Astrocyte (in vitro differentiated cells and primary cell): ENCODE results near the gene ROGDI. TPM values are rescaled to one million over a fixed set of nuclear protein-coding genes. Genes with fewer than 3 reads are reported as not detected.

Source experiments
- DNase-seq: peaks from one replicate; pipeline ENCODE4 v3.0.0-alpha.2; 2010; ENCODE audit warnings: low read depth
- FAIRE-seq: peaks from 2 replicates; lab custom pipeline; 2011; peaks lifted over from hg19 to GRCh38; lab: Jason Lieb, UNC
- H2AFZ ChIP-seq: 2 replicates; pipeline ENCODE4 v1.6.0; 2012; ENCODE audit warnings: low read depth, low read length, inconsistent platforms
- H3K27ac ChIP-seq: 2 replicates; pipeline ENCODE4 v1.5.1; 2011; ENCODE audit warnings: low read depth, low read length, inconsistent platforms
- H3K27me3 ChIP-seq: 2 replicates; pipeline ENCODE4 v1.6.0; 2011; ENCODE audit warnings: low read length, inconsistent platforms; ENCODE audit not compliant: insufficient read depth
- H3K36me3 ChIP-seq: 2 replicates; pipeline ENCODE4 v1.5.1; 2011; ENCODE audit warnings: low read length, inconsistent platforms; ENCODE audit not compliant: insufficient read depth
- H3K4me1 ChIP-seq: 2 replicates; pipeline ENCODE4 v1.5.1; 2011; ENCODE audit warnings: low read length, inconsistent platforms; ENCODE audit not compliant: insufficient read depth
- H3K4me2 ChIP-seq: 2 replicates; pipeline ENCODE4 v1.6.0; 2012; ENCODE audit warnings: low read length, inconsistent platforms
- H3K4me3 ChIP-seq: 2 replicates; pipeline ENCODE4 v1.5.1; 2011; ENCODE audit warnings: low read depth, mild to moderate bottlenecking, low read length, inconsistent platforms; ENCODE audit not compliant: insufficient read depth
- H3K79me2 ChIP-seq: 2 replicates; pipeline ENCODE4 v1.6.0; 2012; ENCODE audit warnings: mild to moderate bottlenecking, low read length, inconsistent platforms; ENCODE audit not compliant: insufficient read depth
- H3K9ac ChIP-seq: 2 replicates; pipeline ENCODE4 v1.6.0; 2012; ENCODE audit warnings: mild to moderate bottlenecking, low read length, inconsistent platforms
- H3K9me3 ChIP-seq: 2 replicates; pipeline ENCODE4 v1.5.1; 2012; ENCODE audit warnings: low read depth, mild to moderate bottlenecking, low read length, inconsistent platforms; ENCODE audit not compliant: insufficient read depth
- H4K20me1 ChIP-seq: 2 replicates; pipeline ENCODE4 v1.6.0; 2012; ENCODE audit warnings: low read length, inconsistent platforms; ENCODE audit not compliant: insufficient read depth
- H3K27ac Mint-ChIP-seq: one replicate; pipeline ENCODE4 v1.8.0; 2021; ENCODE audit warnings: mild to moderate bottlenecking, mixed read lengths; ENCODE audit not compliant: unreplicated experiment
- H3K27me3 Mint-ChIP-seq: one replicate; pipeline ENCODE4 v1.8.0; 2021; ENCODE audit warnings: low read depth, mixed read lengths; ENCODE audit not compliant: unreplicated experiment
- H3K36me3 Mint-ChIP-seq: one replicate; pipeline ENCODE4 v1.8.0; 2021; ENCODE audit warnings: low read depth, mixed read lengths; ENCODE audit not compliant: unreplicated experiment
- H3K4me1 Mint-ChIP-seq: one replicate; pipeline ENCODE4 v1.8.0; 2021; ENCODE audit warnings: low read depth, mixed read lengths; ENCODE audit not compliant: unreplicated experiment
- H3K4me3 Mint-ChIP-seq: one replicate; pipeline ENCODE4 v1.8.0; 2021; ENCODE audit warnings: mild to moderate bottlenecking, moderate library complexity, mixed read lengths; ENCODE audit not compliant: unreplicated experiment
- H3K9me3 Mint-ChIP-seq: one replicate; pipeline ENCODE4 v1.8.0; 2021; ENCODE audit warnings: mild to moderate bottlenecking, mixed read lengths; ENCODE audit not compliant: unreplicated experiment
- EZH2 ChIP-seq: IDR thresholded peaks from 2 replicates; pipeline ENCODE4 v1.6.1; 2012; ENCODE audit warnings: mild to moderate bottlenecking, low read length, inconsistent platforms; ENCODE audit not compliant: insufficient read depth
- total RNA-seq: library from RNA; stranded (reverse); gene quantifications from 2 replicates; pipeline ENCODE4 v1.2.1, GENCODE V29; 2021
- TF ChIP-seq, protein P1 (sequence below): IDR thresholded peaks from 2 replicates; pipeline ENCODE4 v1.5.1; 2011; ENCODE audit warnings: low read depth, mild to moderate bottlenecking, inconsistent platforms, low read length, moderate library complexity; ENCODE audit not compliant: insufficient read depth

ROGDI gene
- total RNA-seq, 1 donor from 2014 or later: 33.6 TPM

DNA sequence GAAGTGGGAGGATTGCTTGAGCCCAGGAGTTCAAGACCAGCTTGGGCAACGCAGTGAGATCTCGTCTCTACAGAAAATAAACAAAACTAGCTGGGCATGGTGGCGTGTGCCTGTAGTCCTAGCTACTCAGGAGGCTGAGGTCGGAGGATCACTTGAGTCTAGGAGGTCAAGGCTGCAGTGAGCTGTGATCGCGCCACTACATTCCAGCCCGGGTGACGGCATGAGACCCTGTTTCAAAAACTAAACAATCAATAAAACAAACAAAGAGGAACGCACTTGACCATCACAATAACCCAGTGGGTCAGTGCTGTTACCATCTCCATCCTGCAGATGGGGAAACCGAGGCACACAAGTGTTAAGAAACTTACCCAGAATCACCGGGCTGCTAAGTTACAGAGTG, 49.2 kb downstream of the ROGDI start:
- H3K36me3 ChIP-seq: peaks cover 16% of the 10 kb centered on the region

DNA sequence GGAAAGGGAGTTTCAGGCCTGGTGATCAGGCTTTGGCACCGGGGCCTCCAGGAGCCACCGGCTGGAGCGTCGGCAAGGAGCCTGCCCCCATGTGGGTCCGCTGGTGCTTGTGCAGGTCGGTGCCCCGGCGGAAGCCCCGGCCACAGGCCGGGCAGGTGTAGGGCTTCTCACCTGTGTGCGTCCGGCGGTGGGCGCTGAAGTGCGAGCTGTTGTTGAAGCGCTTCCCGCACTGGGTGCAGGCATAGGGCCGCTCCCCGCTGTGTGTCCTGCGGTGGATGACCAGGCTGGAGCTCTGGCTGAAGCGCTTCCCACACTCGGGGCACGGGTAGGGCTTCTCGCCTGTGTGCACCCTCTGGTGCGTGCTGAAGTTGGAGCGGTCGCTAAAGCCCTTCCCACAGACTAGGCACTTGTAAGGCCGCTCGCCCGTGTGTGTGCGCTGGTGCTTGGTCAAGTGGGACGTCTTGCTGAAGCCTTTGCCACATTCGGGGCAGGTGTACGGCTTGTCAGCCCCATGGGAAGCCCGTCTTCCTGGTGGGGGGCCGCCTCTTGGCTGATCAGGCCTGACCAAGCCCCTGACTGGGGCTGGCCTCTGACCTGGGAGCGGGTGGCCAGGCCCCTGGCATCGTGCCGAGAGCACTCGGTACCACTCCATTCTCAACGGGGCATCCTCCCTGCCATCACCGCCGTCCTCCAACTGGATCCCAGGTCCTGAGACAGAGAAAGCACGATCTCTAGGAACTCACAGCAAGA, 49.9 kb downstream of the ROGDI start:
- H3K4me1 Mint-ChIP-seq: no peaks in the 10 kb centered on the region
- no peaks in the 10 kb centered on the region for H3K27me3 Mint-ChIP-seq
- H4K20me1 ChIP-seq: peaks cover 14% of the 10 kb centered on the region
- peaks cover 13% of the 10 kb centered on the region for H3K36me3 Mint-ChIP-seq
- H3K27ac ChIP-seq: no peak overlapping the region
- H3K4me3 Mint-ChIP-seq: no peak overlapping the region
- no peak for DNase-seq
- no peak for FAIRE-seq
- H3K4me3 ChIP-seq: no peak overlapping the region
- H3K27me3 ChIP-seq: no peaks in the 10 kb centered on the region
- H3K79me2 ChIP-seq: peaks cover 5% of the 10 kb centered on the region
- no peaks in the 10 kb centered on the region for H3K9me3 ChIP-seq
- no peak overlapping the region for H2AFZ ChIP-seq
- no peak overlapping the region for H3K27ac Mint-ChIP-seq
- H3K4me1 ChIP-seq: no peaks in the 10 kb centered on the region
- no peak overlapping the region for H3K9ac ChIP-seq
- TF ChIP-seq, protein P1, sequence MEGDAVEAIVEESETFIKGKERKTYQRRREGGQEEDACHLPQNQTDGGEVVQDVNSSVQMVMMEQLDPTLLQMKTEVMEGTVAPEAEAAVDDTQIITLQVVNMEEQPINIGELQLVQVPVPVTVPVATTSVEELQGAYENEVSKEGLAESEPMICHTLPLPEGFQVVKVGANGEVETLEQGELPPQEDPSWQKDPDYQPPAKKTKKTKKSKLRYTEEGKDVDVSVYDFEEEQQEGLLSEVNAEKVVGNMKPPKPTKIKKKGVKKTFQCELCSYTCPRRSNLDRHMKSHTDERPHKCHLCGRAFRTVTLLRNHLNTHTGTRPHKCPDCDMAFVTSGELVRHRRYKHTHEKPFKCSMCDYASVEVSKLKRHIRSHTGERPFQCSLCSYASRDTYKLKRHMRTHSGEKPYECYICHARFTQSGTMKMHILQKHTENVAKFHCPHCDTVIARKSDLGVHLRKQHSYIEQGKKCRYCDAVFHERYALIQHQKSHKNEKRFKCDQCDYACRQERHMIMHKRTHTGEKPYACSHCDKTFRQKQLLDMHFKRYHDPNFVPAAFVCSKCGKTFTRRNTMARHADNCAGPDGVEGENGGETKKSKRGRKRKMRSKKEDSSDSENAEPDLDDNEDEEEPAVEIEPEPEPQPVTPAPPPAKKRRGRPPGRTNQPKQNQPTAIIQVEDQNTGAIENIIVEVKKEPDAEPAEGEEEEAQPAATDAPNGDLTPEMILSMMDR: no peak
- no peak for TF ChIP-seq EZH2
- peaks cover 14% of the 10 kb centered on the region for H3K36me3 ChIP-seq
- H3K4me2 ChIP-seq: no peak overlapping the region
- peaks cover 2% of the 10 kb centered on the region for H3K9me3 Mint-ChIP-seq

More for the DNA sequence above, 49.2 kb downstream of the ROGDI start:
- Histone ChIP-seq H3K9ac (no peak overlapping the region), H4K20me1 (peaks cover 16% of the 10 kb centered on the region), H3K27me3 (no peaks in the 10 kb centered on the region), H2AFZ (no peak overlapping the region), H3K9me3 (no peaks in the 10 kb centered on the region), H3K4me1 (no peaks in the 10 kb centered on the region), H3K27ac (no peak overlapping the region), H3K4me3 (no peak overlapping the region), H3K79me2 (peaks cover 5% of the 10 kb centered on the region), H3K4me2 (no peak overlapping the region)
- FAIRE-seq: no peak
- DNase-seq: no peak
- TF ChIP-seq EZH2: no peak
- TF ChIP-seq, protein P1: no peak
- Mint-ChIP-seq H3K9me3 (peaks cover 2% of the 10 kb centered on the region), H3K4me1 (no peaks in the 10 kb centered on the region), H3K27me3 (no peaks in the 10 kb centered on the region), H3K4me3 (no peak overlapping the region), H3K27ac (no peak overlapping the region), H3K36me3 (peaks cover 13% of the 10 kb centered on the region)

DNA sequence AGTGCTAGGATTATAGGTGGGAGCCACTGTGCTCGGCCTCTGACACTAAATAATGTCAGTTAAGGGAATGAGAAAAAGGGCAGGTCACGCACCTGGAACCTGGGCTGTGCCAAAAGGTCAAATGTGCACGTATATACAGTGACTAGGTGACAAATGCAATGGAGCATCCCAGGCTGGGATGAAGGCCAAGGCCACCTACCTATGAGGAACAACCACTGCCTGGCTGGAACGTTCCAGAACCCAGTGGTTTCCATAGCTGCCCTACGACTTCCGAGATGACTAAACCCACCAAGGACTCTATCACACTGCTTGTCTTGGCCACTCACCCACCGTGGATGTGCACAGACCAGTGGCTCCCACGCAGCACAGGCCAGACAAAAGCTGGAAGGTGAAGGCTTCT, 51.5 kb downstream of the ROGDI start:
- H3K27me3 Mint-ChIP-seq: no peaks in the 10 kb centered on the region
- H3K79me2 ChIP-seq: peaks cover 4% of the 10 kb centered on the region
- H3K4me3 ChIP-seq: no peak overlapping the region
- TF ChIP-seq, protein P1: no peak
- no peak for TF ChIP-seq EZH2
- FAIRE-seq (no peak), DNase-seq (no peak)
- no peaks in the 10 kb centered on the region for H3K27me3 ChIP-seq
- H3K4me3 Mint-ChIP-seq: no peak overlapping the region
- no peak overlapping the region for H3K27ac Mint-ChIP-seq
- no peak overlapping the region for H2AFZ ChIP-seq
- no peak overlapping the region for H3K9ac ChIP-seq
- H3K4me2 ChIP-seq: no peak overlapping the region
- H3K27ac ChIP-seq: no peak overlapping the region
- no peaks in the 10 kb centered on the region for H3K9me3 ChIP-seq
- no peaks in the 10 kb centered on the region for H3K4me1 Mint-ChIP-seq
- peaks cover 10% of the 10 kb centered on the region for H3K36me3 Mint-ChIP-seq
- H3K36me3 ChIP-seq: peaks cover 14% of the 10 kb centered on the region
- H3K4me1 ChIP-seq: no peaks in the 10 kb centered on the region
- H4K20me1 ChIP-seq: peaks cover 11% of the 10 kb centered on the region
- peaks cover 2% of the 10 kb centered on the region for H3K9me3 Mint-ChIP-seq
